Duodenal mucosa (tissue), 2 donors: ENCODE results near the gene ROBO1.
"Not testable (repeated sequence)": the region's sequence is repeated elsewhere in the genome, so short reads cannot be mapped to it uniquely, and the experiment has no call there.

Source experiments
- H3K27ac ChIP-seq: one replicate; pipeline ENCODE4 v1.7.0; 2013; ENCODE audit warnings: low read depth, low read length
- H3K27me3 ChIP-seq, 2 donors: one replicate each; pipeline ENCODE4 v1.7.0; 2013; ENCODE audit warnings: low read length in 2 of 2, control low read depth in 1 of 2; ENCODE audit not compliant: insufficient read depth in 2 of 2, control insufficient read depth in 1 of 2
- H3K36me3 ChIP-seq, 2 donors: one replicate each; pipeline ENCODE4 v1.7.0; 2013; ENCODE audit warnings: low read length in 2 of 2, control low read depth in 1 of 2; ENCODE audit not compliant: insufficient read depth in 2 of 2, control insufficient read depth in 1 of 2
- H3K4me1 ChIP-seq, 2 donors: one replicate each; pipeline ENCODE4 v1.7.0; 2013; ENCODE audit warnings: low read length in 2 of 2, control low read depth in 1 of 2; ENCODE audit not compliant: insufficient read depth in 2 of 2, control insufficient read depth in 1 of 2
- H3K4me3 ChIP-seq, 2 donors: one replicate each; pipeline ENCODE4 v1.7.0; 2013; ENCODE audit warnings: low read length in 2 of 2, low read depth in 1 of 2
- H3K9ac ChIP-seq, 2 donors: one replicate each; pipeline ENCODE4 v1.7.0; 2013; ENCODE audit warnings: low read length in 2 of 2, low read depth in 1 of 2
- H3K9me3 ChIP-seq, 2 donors: one replicate each; pipeline ENCODE4 v1.7.0; 2013; ENCODE audit warnings: low read length in 2 of 2, control low read depth in 1 of 2; ENCODE audit not compliant: control insufficient read depth in 1 of 2

ROBO1 gene

DNA sequence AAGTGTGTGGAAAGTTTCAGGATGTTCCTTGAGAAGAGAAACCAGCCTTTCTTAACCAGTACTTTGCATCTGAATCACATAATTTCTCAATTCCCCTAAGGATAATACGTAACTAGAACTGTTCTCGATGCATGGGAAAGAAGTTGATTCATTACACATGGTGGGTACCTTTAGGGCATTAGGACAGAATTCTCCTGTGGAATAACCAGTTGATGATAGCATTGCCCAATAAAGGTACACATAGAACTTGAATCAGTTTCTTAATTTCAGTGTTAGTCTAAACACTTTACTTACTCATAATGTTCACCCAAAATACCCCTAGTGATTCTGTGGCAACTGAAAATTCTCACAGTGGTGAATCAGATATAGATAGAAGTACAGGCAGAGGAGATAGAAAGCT is 1030.9 kb downstream of the ROBO1 start:
- H3K36me3 ChIP-seq = no peaks in the 10 kb centered on the region
- no peaks in the 10 kb centered on the region for H3K27me3 ChIP-seq
- no peak overlapping the region for H3K4me3 ChIP-seq
- H3K27ac ChIP-seq = no peak overlapping the region
- no peaks in the 10 kb centered on the region for H3K9me3 ChIP-seq
- no peak overlapping the region for H3K9ac ChIP-seq
- H3K4me1 ChIP-seq = no peaks in the 10 kb centered on the region

DNA sequence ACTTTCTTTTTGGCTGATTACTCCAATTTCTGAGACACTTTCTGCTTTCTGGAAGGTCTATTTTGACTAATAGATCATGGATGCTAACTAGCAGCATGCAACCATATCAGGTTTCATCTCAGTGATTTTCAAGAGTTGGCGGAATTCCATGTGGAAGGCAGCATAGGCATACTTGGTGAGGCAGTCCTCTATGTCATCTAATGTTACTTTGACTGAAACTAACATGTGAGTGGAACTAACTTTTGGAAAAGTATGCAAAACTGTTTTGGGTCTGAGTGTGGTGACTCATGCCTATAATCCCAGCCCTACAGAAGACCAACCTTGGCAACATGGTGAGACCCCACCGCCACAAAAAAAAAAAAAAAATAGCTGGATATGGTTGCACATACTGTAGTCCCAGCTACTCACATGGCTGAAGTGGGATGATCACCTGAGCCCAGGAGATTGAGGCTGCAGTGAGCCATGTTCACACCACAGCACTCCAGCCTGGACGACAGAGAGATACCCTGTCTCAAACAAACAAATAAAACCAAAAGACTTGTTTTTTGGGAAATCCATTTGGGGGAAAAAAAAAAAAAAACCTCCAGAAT is 1033.7 kb downstream of the ROBO1 start:
- Histone ChIP-seq H3K9me3 (no peaks in the 10 kb centered on the region), H3K9ac (no peak overlapping the region), H3K4me1 (no peaks in the 10 kb centered on the region), H3K27me3 (no peaks in the 10 kb centered on the region), H3K27ac (no peak overlapping the region), H3K4me3 (no peak overlapping the region), H3K36me3 (no peaks in the 10 kb centered on the region)

DNA sequence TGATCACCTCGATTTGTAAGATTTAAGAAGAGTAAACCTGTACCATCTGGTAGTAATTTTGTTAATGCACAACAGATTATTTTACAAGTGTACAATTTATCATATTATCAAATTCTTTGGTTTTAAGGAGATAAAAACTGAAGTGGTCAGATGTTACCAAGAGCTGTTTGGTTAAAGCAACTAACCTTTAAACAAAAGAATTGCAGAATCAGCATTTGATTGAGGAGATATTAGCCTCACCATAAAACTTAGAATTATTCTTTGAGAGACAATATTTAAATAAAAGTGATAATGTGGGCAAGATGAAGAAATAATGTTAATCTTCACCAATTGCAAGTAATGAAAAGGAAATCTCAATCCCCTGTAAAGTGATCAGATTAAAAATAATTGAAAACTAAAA is 1034.9 kb downstream of the ROBO1 start:
- H3K27ac ChIP-seq = no peak overlapping the region
- no peak overlapping the region for H3K4me3 ChIP-seq
- H3K36me3 ChIP-seq = no peaks in the 10 kb centered on the region
- H3K9me3 ChIP-seq = no peaks in the 10 kb centered on the region
- no peak overlapping the region for H3K9ac ChIP-seq
- H3K27me3 ChIP-seq = no peaks in the 10 kb centered on the region
- peaks cover 0 to 5% of the 10 kb centered on the region in 2 donors for H3K4me1 ChIP-seq

DNA sequence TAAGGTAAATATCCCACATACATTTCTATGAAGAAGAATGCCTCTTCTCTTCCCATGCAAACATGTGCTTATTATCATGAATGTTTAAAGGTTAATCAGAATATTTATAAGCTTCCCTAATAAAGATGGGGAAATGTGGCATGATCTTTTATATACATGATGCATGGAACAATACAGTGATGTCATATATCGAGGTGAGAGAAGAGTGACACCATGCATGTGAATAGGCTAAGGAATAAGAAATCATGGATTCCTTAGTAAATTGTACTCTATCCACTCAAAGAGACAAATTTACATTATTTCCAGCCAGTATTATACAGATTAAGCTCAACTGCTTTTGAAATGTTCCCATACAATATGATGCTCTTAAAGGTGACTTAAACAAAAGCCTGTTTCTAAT is 1035.3 kb downstream of the ROBO1 start:
- H3K4me3 ChIP-seq = no peak overlapping the region
- H3K27ac ChIP-seq = no peak overlapping the region
- H3K9me3 ChIP-seq = no peaks in the 10 kb centered on the region
- peaks cover 0 to 5% of the 10 kb centered on the region in 2 donors for H3K4me1 ChIP-seq
- no peaks in the 10 kb centered on the region for H3K27me3 ChIP-seq
- H3K36me3 ChIP-seq = no peaks in the 10 kb centered on the region
- H3K9ac ChIP-seq = no peak overlapping the region

DNA sequence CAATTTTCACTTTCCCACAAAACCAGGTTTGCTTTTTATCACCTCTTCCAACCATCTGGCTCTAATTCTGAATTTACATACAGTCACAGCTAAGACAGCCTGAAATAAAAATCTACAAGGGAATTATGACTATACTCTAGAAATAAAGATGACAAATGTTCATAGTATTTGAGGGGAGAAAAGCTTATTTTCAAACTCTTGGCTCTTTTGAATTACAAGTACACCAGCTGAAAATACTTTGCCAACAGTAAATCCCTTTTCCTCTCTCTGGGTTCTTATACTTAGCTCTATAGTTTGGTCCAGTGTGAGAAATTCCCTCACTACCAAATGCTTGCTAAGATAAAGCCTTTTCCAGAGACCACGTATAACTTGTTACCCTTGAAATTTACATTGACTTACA is 1037.9 kb downstream of the ROBO1 start:
- Histone ChIP-seq H3K36me3 (no peaks in the 10 kb centered on the region), H3K4me1 (peaks cover 0 to 5% of the 10 kb centered on the region in 2 donors), H3K4me3 (no peak overlapping the region), H3K9me3 (no peaks in the 10 kb centered on the region), H3K9ac (no peak overlapping the region), H3K27me3 (no peaks in the 10 kb centered on the region), H3K27ac (no peak overlapping the region)

DNA sequence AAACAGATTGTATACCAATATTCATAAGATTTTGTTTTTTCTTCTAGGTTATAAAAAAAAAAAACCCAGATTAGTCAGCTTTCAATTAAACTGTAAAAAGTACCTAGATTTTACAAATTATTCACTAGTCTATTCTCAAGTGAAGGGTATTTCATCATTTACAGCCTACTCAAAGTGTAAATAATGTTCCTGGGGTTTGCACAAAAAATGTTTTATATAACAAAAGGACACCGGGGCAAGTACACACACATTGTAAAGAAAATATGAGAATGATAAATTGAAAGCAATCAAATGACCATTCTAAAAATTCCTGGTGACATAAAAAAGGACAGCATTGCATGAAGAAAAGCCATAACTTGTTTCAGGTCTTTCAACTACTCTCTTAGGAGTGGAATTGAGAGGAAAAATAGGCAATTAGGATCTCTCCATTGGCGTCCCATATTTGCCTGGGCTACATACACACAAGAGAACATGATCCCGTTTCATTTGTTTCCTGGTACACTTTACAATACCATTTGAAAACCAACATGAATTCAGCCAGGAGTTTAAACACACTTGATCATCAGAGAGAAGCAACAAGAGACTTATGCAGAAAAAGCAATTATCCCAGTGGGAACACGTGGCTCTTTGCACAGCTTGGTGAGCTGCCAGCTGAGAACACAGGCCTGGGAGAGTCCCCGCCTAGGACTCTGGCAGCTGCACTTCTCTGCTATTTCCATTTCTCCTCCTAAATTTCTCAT is 1039.2 kb downstream of the ROBO1 start:
- Histone ChIP-seq H3K9ac (no peak overlapping the region), H3K27me3 (no peaks in the 10 kb centered on the region), H3K36me3 (no peaks in the 10 kb centered on the region), H3K9me3 (no peaks in the 10 kb centered on the region), H3K4me3 (no peak overlapping the region), H3K4me1 (peaks cover 0 to 5% of the 10 kb centered on the region in 2 donors), H3K27ac (no peak overlapping the region)

DNA sequence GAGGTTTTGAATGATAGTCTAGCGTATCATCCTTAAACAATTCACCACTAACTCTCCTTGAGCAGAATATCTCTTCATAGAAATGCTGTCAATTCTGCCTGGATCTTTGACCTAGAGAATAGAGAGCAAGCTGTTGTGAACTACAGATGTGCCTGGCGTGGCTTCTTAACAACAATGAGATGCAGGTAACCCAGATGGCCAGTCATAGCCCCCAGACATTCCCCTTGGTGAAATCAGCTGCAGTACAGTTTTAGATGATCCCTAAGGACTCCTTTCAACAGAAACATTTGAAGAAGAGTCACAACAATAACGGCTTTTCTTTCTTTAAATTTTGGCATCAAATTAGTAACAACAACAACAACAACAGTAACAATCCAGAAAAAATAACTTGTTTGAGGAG is 1041.3 kb downstream of the ROBO1 start:
- H3K36me3 ChIP-seq = no peaks in the 10 kb centered on the region
- H3K4me1 ChIP-seq = peaks cover 0 to 5% of the 10 kb centered on the region in 2 donors
- no peak overlapping the region for H3K27ac ChIP-seq
- H3K4me3 ChIP-seq = no peak overlapping the region
- H3K9ac ChIP-seq = no peak overlapping the region
- H3K27me3 ChIP-seq = no peaks in the 10 kb centered on the region
- H3K9me3 ChIP-seq = no peaks in the 10 kb centered on the region

DNA sequence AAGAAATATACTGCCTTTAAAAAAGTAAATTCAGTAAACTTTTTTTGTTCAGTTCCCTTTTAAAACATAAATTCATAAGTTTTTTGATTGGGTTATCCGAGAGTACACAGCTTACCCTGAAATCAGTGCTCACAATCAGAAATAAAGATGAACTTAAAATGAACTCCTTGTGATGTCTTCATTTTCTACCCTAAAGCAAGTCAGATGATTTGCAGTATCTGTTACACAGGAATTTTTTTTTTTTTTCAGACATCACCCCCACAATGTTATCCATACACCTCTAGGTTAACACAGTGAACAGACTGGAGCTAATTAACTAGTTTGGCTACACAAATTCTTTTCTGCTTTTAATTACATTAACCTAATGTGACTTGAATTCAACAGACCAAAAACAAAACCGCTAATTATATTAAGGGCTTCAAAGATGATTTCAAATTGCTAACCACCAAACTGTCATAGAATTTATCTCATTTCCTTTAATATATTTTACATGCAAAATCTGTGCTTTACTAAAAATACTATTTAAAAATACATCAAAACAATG is 1042.0 kb downstream of the ROBO1 start:
- no peaks in the 10 kb centered on the region for H3K36me3 ChIP-seq
- H3K4me1 ChIP-seq = peaks cover 0 to 5% of the 10 kb centered on the region in 2 donors
- H3K9me3 ChIP-seq = no peaks in the 10 kb centered on the region
- H3K27ac ChIP-seq = no peak overlapping the region
- H3K4me3 ChIP-seq = no peak overlapping the region
- no peaks in the 10 kb centered on the region for H3K27me3 ChIP-seq
- no peak overlapping the region for H3K9ac ChIP-seq

DNA sequence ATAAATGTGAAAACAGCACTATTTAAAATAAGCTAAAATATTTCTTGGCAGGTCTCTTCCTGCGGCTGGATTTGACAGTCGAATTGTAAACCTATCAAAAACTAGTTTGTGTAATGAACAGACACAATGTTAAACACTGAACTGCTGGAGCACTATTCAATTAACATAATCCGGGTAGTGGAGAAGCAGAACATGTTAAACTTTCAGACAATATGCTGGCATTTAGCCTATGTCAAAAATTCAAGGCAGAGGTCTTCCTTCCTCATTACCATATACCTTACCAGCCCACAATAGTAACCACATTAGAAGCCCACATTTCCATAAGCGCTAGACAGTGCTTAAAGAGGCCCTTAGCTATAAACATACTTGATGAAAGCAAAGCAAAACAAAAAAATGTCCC is 1042.9 kb downstream of the ROBO1 start:
- no peak overlapping the region for H3K9ac ChIP-seq

DNA sequence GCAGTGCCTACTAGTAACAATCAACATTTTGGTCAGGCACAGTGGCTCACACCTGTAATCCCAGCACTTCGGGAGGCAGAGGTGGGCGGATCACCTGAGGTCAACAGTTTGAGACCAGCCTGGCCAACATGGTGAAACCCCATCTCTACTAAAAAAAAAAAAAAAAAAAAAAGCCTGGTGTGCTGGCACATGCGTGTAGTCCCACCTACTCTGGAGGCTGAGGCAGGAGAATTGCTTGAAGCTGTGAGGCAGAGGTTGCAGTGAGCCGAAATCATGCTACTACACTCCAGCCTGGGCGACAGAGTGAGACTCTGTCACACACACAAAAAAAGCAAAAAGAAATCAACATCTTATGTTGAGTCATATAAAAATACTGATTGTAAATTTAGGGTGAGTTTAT is 1043.4 kb downstream of the ROBO1 start:
- not testable (repeated sequence) for H3K27me3 ChIP-seq, H3K27ac ChIP-seq, H3K4me3 ChIP-seq, H3K9me3 ChIP-seq, H3K4me1 ChIP-seq, H3K9ac ChIP-seq, H3K36me3 ChIP-seq

More for the DNA sequence above, 1042.9 kb downstream of the ROBO1 start:
- H3K36me3 ChIP-seq = no peaks in the 10 kb centered on the region
- peaks cover 0 to 5% of the 10 kb centered on the region in 2 donors for H3K4me1 ChIP-seq
- H3K27me3 ChIP-seq = no peaks in the 10 kb centered on the region
- H3K4me3 ChIP-seq = no peak overlapping the region
- no peak overlapping the region for H3K27ac ChIP-seq
- no peaks in the 10 kb centered on the region for H3K9me3 ChIP-seq
